H1 (cell line): Measurements from ENCODE around the gene RGCC. TPM values are rescaled to one million over a fixed set of nuclear protein-coding genes. Genes with fewer than 3 reads are reported as not detected.

Experiments used
- CTBP2 ChIP-seq: IDR thresholded peaks from 2 replicates; pipeline ENCODE4 v1.7.0; 2011; ENCODE audit warnings: borderline replicate concordance, mild to moderate bottlenecking, moderate library complexity, mixed read lengths, low read length; ENCODE audit not compliant: insufficient read depth, insufficient read length
- E2F6 ChIP-seq: IDR thresholded peaks from 2 replicates; pipeline ENCODE4 v1.6.1; 2012; ENCODE audit warnings: inconsistent platforms
- RFX5 ChIP-seq: IDR thresholded peaks from 2 replicates; pipeline ENCODE4 v1.6.1; 2011; ENCODE audit warnings: low read depth, low read length, improper control_type of control experiment, borderline replicate concordance
- SP2 ChIP-seq: IDR thresholded peaks from 2 replicates; pipeline ENCODE4 v1.6.1; 2012; ENCODE audit warnings: mild to moderate bottlenecking, low read length, inconsistent platforms
- SP4 ChIP-seq: IDR thresholded peaks from 2 replicates; pipeline ENCODE4 v1.6.1; 2012; ENCODE audit warnings: low read length, inconsistent platforms
- polyA plus RNA-seq, 7 experiments: library from polyadenylated mRNA; depleted of rRNA in 3 of 7; stranded (reverse) in 5 of 7; unstranded in 2 of 7; fragments of >200 nt in 5 of 7; fragments of 200-250 nt in 2 of 7; gene quantifications; 1 replicate in 5 of 7; 2 replicates in 1 of 7; 4 replicates in 1 of 7; pipeline versions ENCODE4 v1.2.1 to v1.2.3, GENCODE V29; 2011 to 2013; ENCODE audit warnings: missing spikeins in 2 of 7, mixed read lengths in 2 of 7
- total RNA-seq: library from RNA; stranded (reverse); fragmentation: NEBNext Ultra II Directional; extraction: Animal tissue kit (Norgen Biotek cat#: 25700); gene quantifications from 2 replicates; pipeline ENCODE4 v1.2.1, GENCODE V29; 2021

RGCC gene
- total and polyA plus RNA-seq, 2 of the 8 experiments (the other 6 are each of a cell fraction or from before 2014, with no cell fraction given): 0.41 TPM; not detected in 1

DNA sequence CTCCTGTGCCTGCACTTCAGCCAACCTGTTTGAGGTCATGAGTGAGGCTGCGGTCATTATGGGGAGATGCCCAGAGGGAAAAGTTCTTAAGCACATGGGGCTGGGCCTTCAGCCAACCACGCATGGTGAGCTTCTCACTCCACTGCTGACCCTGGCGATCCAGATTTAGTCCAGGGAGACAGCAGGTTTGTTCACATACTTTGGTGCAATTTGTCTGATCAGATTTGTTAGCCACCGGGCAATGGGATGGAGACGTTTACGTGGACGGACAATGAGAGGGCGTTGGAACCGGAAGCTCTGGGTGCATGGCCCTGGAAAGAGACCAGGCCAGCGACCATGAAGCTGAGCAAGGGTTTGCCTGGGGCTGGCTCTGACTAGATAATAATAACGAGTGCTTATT lies 56.2 kb downstream of the RGCC start (continued):
- no peak for TF ChIP-seq E2F6
- TF ChIP-seq CTBP2: no peak
- TF ChIP-seq SP4: no peak
- no peak for TF ChIP-seq RFX5
- no peak for TF ChIP-seq SP2
- TF ChIP-seq, all 59 proteins: peak for 0
